SK-N-SH treated with all-trans-retinoic acid at 6 μM for 48 hours (cell line): ENCODE results near the gene CLEC2B.

Source experiments
- ATAC-seq: fragments of 200-7000 bp; cut with Tn5 transposase; 3 replicates; pipeline ENCODE4 v1.9.1; 2020; ENCODE audit warnings: mild to moderate bottlenecking, moderate library complexity
- ARNTL ChIP-seq: fragments of 450-650 bp; formaldehyde crosslinking; IDR thresholded peaks from 2 replicates; pipeline ENCODE4 v1.5.0; 2020; ENCODE audit warnings: low read depth, mild to moderate bottlenecking, moderate library complexity, borderline replicate concordance
- BACH2 ChIP-seq: fragments of 250-450 bp; sonication (Bioruptor Pico); IDR thresholded peaks from 2 replicates; pipeline ENCODE4 v1.9.0; 2021; ENCODE audit warnings: mild to moderate bottlenecking, borderline replicate concordance
- ESRRG ChIP-seq: fragments of 250-450 bp; sonication (Bioruptor Pico); IDR thresholded peaks from 2 replicates; pipeline ENCODE4 v1.6.1; 2021; ENCODE audit warnings: mild to moderate bottlenecking
- GLIS3 ChIP-seq: fragments of 250-450 bp; sonication (Bioruptor Pico); IDR thresholded peaks from 2 replicates; pipeline ENCODE4 v1.5.0; 2020; ENCODE audit warnings: mild to moderate bottlenecking, moderate library complexity
- ISL1 ChIP-seq: fragments of 250-450 bp; sonication (Bioruptor Pico); IDR thresholded peaks from 2 replicates; pipeline ENCODE4 v2.1.2; 2022; ENCODE audit warnings: mild to moderate bottlenecking, moderate library complexity
- OSR1 ChIP-seq: fragments of 250-450 bp; sonication (Bioruptor Pico); IDR thresholded peaks from 2 replicates; pipeline ENCODE4 v1.8.0; 2022; ENCODE audit warnings: moderate library complexity, mild to moderate bottlenecking, inconsistent platforms
- POU6F1 ChIP-seq: fragments of 250-450 bp; sonication (Bioruptor Pico); IDR thresholded peaks from 2 replicates; pipeline ENCODE4 v1.8.0; 2021; ENCODE audit warnings: low read depth, mild to moderate bottlenecking, moderate library complexity, borderline replicate concordance
- PPARA ChIP-seq: fragments of 250-450 bp; sonication (Bioruptor Pico); IDR thresholded peaks from 2 replicates; pipeline ENCODE4 v1.5.0; 2020; ENCODE audit warnings: mild to moderate bottlenecking, borderline replicate concordance
- RARB ChIP-seq: fragments of 250-450 bp; sonication (Bioruptor Pico); IDR thresholded peaks from 2 replicates; pipeline ENCODE4 v1.8.0; 2021; ENCODE audit warnings: mild to moderate bottlenecking, moderate library complexity
- TCF4 ChIP-seq: fragments of 250-450 bp; sonication (Bioruptor Pico); IDR thresholded peaks from 2 replicates; pipeline ENCODE4 v1.8.0; 2021; ENCODE audit warnings: mild to moderate bottlenecking, moderate library complexity, borderline replicate concordance
- TOX ChIP-seq: fragments of 250-450 bp; sonication (Bioruptor Pico); IDR thresholded peaks from 2 replicates; pipeline ENCODE4 v1.8.0; 2021; ENCODE audit warnings: mild to moderate bottlenecking, moderate library complexity, borderline replicate concordance
- ZC3H10 ChIP-seq: fragments of 250-450 bp; sonication (Bioruptor Pico); IDR thresholded peaks from 2 replicates; pipeline ENCODE4 v1.5.1; 2021; ENCODE audit warnings: mild to moderate bottlenecking, moderate library complexity
- ZFP3 ChIP-seq: fragments of 250-450 bp; sonication (Bioruptor Pico); IDR thresholded peaks from 2 replicates; pipeline ENCODE4 v1.5.0; 2020; ENCODE audit warnings: mild to moderate bottlenecking, moderate library complexity
- ZFP30 ChIP-seq: fragments of 450-650 bp; formaldehyde crosslinking; IDR thresholded peaks from 2 replicates; pipeline ENCODE4 v1.5.0; 2022; ENCODE audit warnings: mild to moderate bottlenecking, moderate library complexity
- ZNF565 ChIP-seq: fragments of 450-650 bp; formaldehyde crosslinking; conservative IDR thresholded peaks from 2 replicates; pipeline ENCODE4 v1.5.0; 2020; ENCODE audit warnings: low read depth, mild to moderate bottlenecking, moderate library complexity
- ZNF70 ChIP-seq: fragments of 450-650 bp; formaldehyde crosslinking; IDR thresholded peaks from 2 replicates; pipeline ENCODE4 v1.5.0; 2020; ENCODE audit warnings: mild to moderate bottlenecking, moderate library complexity
- ZNF8 ChIP-seq: fragments of 450-650 bp; formaldehyde crosslinking; IDR thresholded peaks from 2 replicates; pipeline ENCODE4 v1.5.0; 2020; ENCODE audit warnings: mild to moderate bottlenecking, moderate library complexity
- TF ChIP-seq, protein P1 (sequence below): fragments of 250-450 bp; sonication (Bioruptor Pico); IDR thresholded peaks from 2 replicates; pipeline ENCODE4 v1.8.0; 2020; ENCODE audit warnings: mild to moderate bottlenecking, moderate library complexity, borderline replicate concordance
- TF ChIP-seq, protein P2 (sequence below): fragments of 250-450 bp; sonication (Bioruptor Pico); IDR thresholded peaks from 2 replicates; pipeline ENCODE4 v1.5.0; 2020; ENCODE audit warnings: mild to moderate bottlenecking, moderate library complexity
- TF ChIP-seq, protein P3 (sequence below): fragments of 250-450 bp; sonication (Bioruptor Pico); IDR thresholded peaks from 2 replicates; pipeline ENCODE4 v1.5.1; 2021; ENCODE audit warnings: mild to moderate bottlenecking, moderate library complexity
- TF ChIP-seq, protein P4 (sequence below): fragments of 250-450 bp; sonication (Bioruptor Pico); IDR thresholded peaks from 2 replicates; pipeline ENCODE4 v1.5.1; 2020; ENCODE audit warnings: low read depth, mild to moderate bottlenecking, moderate library complexity

CLEC2B gene

DNA sequence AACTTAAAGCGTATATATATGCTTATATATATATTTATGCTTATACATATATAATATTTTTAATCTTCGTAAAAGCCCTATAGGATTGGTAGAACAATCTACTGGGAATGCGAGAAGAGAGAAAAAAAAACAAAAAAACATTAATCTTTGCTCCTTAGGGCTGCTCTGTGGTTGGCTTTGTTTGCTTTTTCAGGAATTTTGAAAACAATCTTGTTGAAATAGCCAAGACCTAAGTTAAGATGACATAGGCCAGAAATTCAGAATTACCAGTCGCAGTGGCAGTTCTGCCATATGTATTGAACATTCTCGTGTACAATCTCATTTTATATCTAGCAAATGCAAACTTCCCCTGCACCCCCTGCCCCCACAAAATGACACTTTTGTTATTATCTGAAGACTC lies 12.8 kb upstream of the CLEC2B start:
- ATAC-seq: no peak
- no peak for TF ChIP-seq ZC3H10 (CRISPR knock-in tag)
- TF ChIP-seq ARNTL (CRISPR knock-in tag): no peak
- no peak for TF ChIP-seq ISL1 (CRISPR knock-in tag)
- TF ChIP-seq ZFP3: no peak
- no peak for TF ChIP-seq OSR1
- TF ChIP-seq, protein P1, sequence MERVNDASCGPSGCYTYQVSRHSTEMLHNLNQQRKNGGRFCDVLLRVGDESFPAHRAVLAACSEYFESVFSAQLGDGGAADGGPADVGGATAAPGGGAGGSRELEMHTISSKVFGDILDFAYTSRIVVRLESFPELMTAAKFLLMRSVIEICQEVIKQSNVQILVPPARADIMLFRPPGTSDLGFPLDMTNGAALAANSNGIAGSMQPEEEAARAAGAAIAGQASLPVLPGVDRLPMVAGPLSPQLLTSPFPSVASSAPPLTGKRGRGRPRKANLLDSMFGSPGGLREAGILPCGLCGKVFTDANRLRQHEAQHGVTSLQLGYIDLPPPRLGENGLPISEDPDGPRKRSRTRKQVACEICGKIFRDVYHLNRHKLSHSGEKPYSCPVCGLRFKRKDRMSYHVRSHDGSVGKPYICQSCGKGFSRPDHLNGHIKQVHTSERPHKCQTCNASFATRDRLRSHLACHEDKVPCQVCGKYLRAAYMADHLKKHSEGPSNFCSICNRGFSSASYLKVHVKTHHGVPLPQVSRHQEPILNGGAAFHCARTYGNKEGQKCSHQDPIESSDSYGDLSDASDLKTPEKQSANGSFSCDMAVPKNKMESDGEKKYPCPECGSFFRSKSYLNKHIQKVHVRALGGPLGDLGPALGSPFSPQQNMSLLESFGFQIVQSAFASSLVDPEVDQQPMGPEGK (CRISPR knock-in tag): no peak
- TF ChIP-seq ZNF565 (CRISPR knock-in tag): no peak
- no peak for TF ChIP-seq TCF4 (CRISPR knock-in tag)
- TF ChIP-seq, protein P2, sequence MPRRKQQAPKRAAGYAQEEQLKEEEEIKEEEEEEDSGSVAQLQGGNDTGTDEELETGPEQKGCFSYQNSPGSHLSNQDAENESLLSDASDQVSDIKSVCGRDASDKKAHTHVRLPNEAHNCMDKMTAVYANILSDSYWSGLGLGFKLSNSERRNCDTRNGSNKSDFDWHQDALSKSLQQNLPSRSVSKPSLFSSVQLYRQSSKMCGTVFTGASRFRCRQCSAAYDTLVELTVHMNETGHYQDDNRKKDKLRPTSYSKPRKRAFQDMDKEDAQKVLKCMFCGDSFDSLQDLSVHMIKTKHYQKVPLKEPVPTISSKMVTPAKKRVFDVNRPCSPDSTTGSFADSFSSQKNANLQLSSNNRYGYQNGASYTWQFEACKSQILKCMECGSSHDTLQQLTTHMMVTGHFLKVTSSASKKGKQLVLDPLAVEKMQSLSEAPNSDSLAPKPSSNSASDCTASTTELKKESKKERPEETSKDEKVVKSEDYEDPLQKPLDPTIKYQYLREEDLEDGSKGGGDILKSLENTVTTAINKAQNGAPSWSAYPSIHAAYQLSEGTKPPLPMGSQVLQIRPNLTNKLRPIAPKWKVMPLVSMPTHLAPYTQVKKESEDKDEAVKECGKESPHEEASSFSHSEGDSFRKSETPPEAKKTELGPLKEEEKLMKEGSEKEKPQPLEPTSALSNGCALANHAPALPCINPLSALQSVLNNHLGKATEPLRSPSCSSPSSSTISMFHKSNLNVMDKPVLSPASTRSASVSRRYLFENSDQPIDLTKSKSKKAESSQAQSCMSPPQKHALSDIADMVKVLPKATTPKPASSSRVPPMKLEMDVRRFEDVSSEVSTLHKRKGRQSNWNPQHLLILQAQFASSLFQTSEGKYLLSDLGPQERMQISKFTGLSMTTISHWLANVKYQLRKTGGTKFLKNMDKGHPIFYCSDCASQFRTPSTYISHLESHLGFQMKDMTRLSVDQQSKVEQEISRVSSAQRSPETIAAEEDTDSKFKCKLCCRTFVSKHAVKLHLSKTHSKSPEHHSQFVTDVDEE: no peak
- no peak for TF ChIP-seq GLIS3 (CRISPR knock-in tag)
- TF ChIP-seq POU6F1 (CRISPR knock-in tag): no peak
- TF ChIP-seq, protein P3, sequence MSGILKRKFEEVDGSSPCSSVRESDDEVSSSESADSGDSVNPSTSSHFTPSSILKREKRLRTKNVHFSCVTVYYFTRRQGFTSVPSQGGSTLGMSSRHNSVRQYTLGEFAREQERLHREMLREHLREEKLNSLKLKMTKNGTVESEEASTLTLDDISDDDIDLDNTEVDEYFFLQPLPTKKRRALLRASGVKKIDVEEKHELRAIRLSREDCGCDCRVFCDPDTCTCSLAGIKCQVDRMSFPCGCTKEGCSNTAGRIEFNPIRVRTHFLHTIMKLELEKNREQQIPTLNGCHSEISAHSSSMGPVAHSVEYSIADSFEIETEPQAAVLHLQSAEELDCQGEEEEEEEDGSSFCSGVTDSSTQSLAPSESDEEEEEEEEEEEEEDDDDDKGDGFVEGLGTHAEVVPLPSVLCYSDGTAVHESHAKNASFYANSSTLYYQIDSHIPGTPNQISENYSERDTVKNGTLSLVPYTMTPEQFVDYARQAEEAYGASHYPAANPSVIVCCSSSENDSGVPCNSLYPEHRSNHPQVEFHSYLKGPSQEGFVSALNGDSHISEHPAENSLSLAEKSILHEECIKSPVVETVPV (CRISPR knock-in tag): no peak
- TF ChIP-seq BACH2: no peak
- TF ChIP-seq RARB (CRISPR knock-in tag): no peak
- no peak for TF ChIP-seq ZNF70 (CRISPR knock-in tag)
- TF ChIP-seq ESRRG (CRISPR knock-in tag): no peak

DNA sequence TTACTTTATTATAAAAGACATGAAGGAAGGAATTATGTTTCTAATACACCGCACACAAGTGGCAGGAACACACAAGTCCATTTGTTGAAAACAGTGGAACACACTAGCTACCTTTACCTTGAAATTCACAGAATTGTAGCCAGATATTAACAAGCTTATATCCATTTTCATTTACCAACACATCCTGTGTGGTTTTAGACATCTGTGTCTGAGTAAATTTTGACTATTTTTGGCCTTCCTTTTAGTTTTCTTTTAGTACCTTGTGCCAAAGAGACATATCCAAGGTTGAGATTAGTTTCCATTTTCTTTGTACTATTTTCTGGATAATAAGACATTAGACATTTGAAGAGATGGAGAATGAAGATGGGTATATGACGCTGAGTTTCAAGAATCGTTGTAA lies 12.1 kb upstream of the CLEC2B start, which contains the start of gene KLRF2:
KLRF2 (plus strand) TSS at position 244 of the 400 bp plus-strand sequence; CDS start at position 351, 107 bp downstream.
- ATAC-seq: no peak

More for the DNA sequence above, 12.1 kb upstream of the CLEC2B start, which contains the start of gene KLRF2:
- TF ChIP-seq, protein P4, sequence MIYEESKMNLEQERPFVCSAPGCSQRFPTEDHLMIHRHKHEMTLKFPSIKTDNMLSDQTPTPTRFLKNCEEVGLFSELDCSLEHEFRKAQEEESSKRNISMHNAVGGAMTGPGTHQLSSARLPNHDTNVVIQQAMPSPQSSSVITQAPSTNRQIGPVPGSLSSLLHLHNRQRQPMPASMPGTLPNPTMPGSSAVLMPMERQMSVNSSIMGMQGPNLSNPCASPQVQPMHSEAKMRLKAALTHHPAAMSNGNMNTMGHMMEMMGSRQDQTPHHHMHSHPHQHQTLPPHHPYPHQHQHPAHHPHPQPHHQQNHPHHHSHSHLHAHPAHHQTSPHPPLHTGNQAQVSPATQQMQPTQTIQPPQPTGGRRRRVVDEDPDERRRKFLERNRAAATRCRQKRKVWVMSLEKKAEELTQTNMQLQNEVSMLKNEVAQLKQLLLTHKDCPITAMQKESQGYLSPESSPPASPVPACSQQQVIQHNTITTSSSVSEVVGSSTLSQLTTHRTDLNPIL (CRISPR knock-in tag): no peak
- TF ChIP-seq ZNF565 (CRISPR knock-in tag) (no peak), ZNF70 (CRISPR knock-in tag) (no peak), ZFP30 (CRISPR knock-in tag) (no peak), RARB (CRISPR knock-in tag) (no peak), ZFP3 (no peak), TOX (no peak), ZNF8 (CRISPR knock-in tag) (no peak), ISL1 (CRISPR knock-in tag) (no peak), PPARA (CRISPR knock-in tag) (no peak), TCF4 (CRISPR knock-in tag) (no peak), ZC3H10 (CRISPR knock-in tag) (no peak), OSR1 (no peak), BACH2 (no peak)
- TF ChIP-seq, protein P3 (CRISPR knock-in tag): no peak
